22Rv1 (cell line): ENCODE measurements around the gene LYZL2.
"Not testable (repeated sequence)": the region's sequence is repeated elsewhere in the genome, so short reads cannot be mapped to it uniquely, and the experiment has no call there.

Experiments used
- H3K27ac ChIP-seq: fragments of 450-650 bp; 2 replicates; pipeline ENCODE4 v1.5.1; 2017
- ZFX ChIP-seq: fragments of 450-650 bp; IDR thresholded peaks from 2 replicates; pipeline ENCODE4 v1.6.1; 2017; ENCODE audit warnings: antibody characterized with exemption, borderline replicate concordance
- TF ChIP-seq, protein P1 (sequence below): fragments of 450-650 bp; IDR thresholded peaks from 2 replicates; pipeline ENCODE4 v1.5.1; 2017; ENCODE audit warnings: mild to moderate bottlenecking

Gene LYZL2

DNA sequence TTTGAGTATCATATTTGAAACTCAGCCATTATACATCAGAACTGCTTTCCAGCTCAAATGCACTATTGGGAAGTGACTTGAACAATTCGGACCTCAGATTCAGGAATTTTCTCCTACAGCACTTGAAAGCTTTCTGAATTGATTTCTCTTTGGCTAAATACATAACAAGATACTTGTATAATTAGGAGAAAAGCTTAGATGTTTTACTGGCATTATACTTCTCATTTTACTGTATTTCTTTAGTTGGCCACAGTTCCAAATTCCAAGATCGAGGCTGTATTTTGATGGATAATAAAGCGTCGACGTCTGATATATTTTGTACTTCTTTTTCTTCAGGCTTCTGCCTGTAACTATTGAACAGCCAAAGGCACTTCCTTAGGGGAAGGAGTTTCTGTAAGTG lies 26.7 kb upstream of the LYZL2 start:
- no peak overlapping the region for H3K27ac ChIP-seq
- TF ChIP-seq, protein P1, sequence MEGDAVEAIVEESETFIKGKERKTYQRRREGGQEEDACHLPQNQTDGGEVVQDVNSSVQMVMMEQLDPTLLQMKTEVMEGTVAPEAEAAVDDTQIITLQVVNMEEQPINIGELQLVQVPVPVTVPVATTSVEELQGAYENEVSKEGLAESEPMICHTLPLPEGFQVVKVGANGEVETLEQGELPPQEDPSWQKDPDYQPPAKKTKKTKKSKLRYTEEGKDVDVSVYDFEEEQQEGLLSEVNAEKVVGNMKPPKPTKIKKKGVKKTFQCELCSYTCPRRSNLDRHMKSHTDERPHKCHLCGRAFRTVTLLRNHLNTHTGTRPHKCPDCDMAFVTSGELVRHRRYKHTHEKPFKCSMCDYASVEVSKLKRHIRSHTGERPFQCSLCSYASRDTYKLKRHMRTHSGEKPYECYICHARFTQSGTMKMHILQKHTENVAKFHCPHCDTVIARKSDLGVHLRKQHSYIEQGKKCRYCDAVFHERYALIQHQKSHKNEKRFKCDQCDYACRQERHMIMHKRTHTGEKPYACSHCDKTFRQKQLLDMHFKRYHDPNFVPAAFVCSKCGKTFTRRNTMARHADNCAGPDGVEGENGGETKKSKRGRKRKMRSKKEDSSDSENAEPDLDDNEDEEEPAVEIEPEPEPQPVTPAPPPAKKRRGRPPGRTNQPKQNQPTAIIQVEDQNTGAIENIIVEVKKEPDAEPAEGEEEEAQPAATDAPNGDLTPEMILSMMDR = no peak
- no peak for TF ChIP-seq ZFX

DNA sequence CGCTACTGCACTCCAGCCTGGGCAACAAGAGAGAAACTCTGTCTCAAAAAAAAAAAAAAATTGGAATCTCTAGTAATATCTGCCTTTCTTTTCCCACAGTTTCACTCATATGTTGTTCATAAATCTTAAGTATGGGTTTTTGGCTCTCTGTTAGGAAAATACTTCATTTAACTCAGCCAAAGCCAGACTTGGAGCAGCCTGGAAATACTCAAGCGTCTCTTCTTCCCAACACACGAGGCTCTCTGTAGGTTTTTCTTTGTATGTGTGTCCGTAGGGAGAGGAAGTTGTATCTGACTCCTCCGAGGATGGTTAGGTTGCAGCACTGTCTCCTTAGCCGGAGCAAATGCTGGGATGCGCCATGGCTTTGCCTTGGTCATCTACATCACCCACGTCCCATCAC lies 25.4 kb upstream of the LYZL2 start:
- not testable (repeated sequence) for H3K27ac ChIP-seq

DNA sequence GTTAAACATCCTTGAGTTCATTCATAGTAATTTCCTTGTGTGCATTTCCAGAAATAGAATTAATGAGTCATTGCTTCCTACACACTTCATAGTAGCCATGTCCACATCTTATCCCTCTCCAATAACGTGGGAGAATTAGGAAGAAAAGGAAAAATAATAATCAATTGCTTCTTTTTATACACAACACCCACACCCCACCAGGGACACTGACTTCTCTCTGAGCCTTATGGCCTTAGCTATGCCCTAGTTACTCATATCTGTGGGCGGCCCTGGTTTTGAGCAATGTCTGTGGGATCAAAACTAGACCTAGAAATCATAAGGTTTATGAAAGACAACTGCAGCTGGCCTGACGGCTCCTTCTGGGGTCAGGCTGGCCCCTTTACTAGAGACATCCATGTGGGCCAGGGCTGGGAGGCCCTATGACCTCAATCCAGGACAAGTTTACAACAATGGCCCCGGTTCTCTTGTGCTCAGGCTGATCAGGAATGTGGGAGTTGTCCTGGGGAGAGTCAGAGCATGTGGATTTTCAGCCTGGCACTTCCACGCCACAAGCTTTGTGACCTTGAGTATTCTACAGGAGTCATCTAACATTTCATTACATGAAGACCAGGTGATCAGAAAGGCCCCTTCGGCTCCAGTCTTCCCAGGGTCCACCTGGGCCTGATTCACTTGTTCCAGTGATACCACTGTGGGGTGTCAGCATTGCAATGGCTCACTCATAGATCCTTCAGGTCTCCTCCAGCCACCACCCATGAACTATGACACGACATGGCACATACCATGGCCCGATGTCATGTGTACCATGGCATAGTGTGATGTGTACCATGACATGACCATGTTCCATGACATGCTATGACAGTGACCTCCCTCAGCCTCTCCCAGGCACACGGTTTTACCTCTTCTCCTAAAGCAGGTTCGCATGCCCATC lies 22.2 kb upstream of the LYZL2 start:
- H3K27ac ChIP-seq = not testable (repeated sequence)

DNA sequence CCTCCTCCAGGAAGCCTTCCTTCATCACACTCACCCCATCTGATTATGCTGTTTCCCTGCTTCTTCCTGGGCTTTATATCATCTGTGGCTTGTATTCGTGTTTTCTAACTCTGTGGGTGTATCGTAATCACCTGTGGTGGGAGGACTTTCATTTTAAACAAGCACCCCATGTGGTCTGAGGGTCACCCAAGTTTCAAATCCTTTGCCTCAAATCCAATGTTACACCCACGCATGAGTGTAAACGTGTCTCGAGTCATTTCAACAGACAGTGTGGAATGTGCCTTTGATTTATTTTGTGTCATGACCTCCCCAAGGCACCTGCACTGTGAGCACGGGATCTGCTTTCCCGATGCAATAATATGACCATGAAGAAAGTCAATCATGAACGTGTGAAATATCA lies 17.5 kb upstream of the LYZL2 start:
- no peak for TF ChIP-seq ZFX
- TF ChIP-seq, protein P1 = no peak
- H3K27ac ChIP-seq = no peak overlapping the region

DNA sequence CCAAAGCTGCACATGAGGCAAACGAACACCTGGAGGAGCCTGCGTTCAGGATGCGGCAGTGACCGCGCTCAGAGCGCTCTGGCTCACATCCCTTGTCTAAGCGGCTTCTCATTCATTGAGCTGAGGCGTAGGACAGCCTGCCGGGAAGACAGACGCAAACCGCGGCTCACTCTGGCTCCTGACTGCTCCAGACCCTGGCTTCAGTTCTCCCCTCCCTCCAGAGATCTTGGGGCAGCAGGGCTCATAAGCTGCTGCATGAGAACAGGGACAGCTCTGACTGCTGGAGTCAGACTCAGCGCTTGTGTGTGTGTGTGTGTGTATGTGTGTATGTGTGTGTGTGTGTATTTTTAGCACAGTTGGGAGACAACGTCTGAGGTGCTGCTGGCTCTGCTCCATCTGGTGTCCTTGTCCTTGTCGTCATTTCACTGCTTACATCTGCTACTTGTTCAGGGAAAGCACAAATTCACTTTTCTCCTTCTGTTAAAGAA lies 15.8 kb upstream of the LYZL2 start:
- no peak overlapping the region for H3K27ac ChIP-seq
- TF ChIP-seq ZFX = no peak
- TF ChIP-seq, protein P1 = peak; percentile 46

DNA sequence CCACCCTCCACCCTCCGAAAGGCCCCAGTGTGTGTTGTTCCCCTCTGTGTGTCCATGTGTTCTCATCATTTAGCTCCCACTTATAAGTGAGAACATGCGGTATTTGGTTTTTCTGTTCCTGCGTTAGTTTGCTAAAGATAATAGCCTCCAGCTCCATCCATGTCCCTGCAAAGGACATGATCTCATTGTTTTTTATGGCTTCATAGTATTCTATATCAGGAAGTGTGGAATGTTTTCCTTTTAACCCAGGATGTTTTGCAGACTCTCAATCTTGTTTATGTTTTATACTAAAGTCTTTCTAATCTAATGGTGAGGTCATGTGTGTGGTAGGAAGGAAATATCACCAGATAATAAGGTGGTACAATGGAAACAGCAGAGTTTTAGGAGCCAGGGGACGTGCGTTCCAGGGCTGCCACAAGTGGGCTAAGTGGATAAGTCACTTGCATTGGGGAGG lies 14.9 kb upstream of the LYZL2 start:
- not testable (repeated sequence) for H3K27ac ChIP-seq

DNA sequence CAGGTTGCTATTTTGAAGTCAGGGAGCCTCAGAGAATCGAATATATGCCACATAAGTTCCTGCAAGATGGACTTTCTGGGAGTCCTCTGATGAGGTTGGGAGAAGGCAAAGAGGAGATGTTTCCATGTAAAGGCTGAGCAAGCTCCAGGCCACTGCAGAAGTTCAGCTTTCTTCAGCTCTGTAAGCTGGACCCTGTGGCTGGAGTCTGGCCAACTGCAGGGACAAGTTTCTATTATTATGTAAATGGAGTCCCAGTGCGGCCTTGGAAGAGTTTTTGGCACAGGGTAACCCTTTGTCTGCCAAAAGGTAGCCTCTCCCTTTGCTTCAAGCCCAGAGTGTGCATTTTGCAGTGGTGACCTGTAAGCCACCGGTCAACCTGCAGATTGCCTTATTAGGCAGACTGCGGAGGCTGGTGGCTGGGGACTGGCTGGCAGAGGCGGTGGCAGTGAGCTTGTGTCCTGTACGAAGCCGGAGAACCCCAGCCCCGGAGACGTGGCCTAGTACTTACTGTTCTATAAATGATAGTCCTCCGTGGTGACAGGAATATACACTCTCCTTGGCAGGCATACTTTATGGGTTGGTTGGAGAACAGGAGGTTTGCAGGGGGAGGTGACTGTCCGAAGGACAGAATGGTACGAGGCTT lies 14.1 kb upstream of the LYZL2 start:
- not testable (repeated sequence) for H3K27ac ChIP-seq

DNA sequence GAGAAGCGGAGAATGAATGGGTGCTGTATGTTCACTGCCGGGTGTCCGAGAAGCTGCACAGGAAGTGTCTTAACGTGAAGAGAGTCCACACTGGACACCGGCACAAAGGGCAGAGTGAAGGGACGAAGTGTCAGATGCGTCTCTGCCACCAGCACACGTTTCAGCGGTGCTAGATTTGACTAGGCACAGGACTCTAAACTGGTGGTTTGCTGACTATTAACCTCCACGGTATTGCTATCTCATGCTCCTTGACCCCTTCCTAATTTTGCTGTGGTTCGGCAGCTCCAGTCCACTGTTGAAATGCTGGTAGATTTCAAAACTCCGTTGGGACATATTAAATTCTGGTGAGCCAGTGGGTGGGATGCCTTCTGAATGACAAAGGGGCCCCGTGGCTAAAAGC lies 13.3 kb upstream of the LYZL2 start:
- H3K27ac ChIP-seq = not testable (repeated sequence)

DNA sequence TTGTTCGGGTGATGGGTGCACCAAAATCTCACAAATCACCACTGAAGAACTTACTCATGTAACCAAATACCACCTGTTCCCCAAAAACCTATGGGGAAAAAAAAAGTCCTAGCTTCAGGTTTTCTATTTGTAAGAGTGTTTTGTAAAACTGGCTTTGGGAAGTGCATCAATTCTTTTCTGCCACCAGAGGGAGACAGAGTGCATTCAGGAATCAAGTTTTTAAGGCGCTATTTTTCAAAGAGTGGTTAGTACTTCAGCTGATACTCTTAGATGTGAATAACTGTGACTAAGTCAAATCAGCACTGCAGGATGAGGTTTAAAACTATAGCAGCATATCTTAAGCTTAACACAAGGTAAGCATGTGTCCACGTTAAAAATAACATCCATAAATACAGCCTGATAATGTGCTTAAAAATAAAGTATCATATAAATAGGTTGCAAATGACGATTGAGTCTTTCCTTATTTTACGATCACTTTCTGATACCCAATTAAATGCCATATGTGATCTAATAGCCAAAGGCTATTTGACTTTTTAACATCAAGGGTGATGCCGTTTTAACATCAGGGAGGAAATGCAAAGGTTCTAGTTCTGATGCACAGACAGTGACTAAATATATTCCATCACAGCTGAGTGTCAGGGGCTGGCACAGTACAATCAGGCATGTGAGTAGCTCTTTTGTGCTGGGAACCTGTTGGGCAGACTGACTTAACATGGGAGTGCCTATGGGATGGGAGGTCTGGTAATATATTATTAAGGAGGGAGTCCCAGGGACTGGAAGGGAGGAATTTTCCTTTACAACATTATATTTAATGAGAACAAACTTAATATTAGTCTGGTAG lies 10.6 kb upstream of the LYZL2 start:
- TF ChIP-seq, protein P1 = peak; percentile 97
- TF ChIP-seq ZFX = no peak
- no peak overlapping the region for H3K27ac ChIP-seq
